ENCODE measurements around the gene SLC24A3. TPM values are rescaled to one million over a fixed set of nuclear protein-coding genes. Genes with fewer than 3 reads are reported as not detected.

The SLC24A3 gene
- total and polyA plus RNA-seq, 2 experiments from 2014 or later, result 0.81 to 2.5 TPM

DNA sequence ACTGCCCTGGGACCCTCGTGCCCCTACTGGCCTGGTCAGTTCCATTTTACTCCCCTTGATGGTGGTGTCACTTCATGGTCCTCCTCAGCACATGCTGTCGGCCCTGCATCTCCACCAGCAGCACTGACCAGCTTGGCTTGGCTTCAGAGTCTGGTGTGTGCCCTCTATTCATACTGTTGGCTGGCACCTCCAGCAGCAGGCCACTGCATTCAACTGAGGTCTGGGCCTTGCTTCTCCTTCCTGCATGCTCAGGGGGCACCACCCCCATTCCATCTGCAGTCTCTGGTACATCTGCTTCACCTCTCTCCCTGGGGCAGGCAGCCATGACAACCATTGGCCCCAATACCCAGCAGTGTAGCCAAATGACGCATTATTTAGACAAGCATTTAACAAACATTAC is 155.9 kb downstream of the SLC24A3 start:
- no peak overlapping the region for H3K27ac ChIP-seq (ENCODE audit: low read depth)
- H3K4me2 ChIP-seq, result no peak overlapping the region
- H2AFZ ChIP-seq, result no peak overlapping the region
- H3K27me3 Mint-ChIP-seq (ENCODE audit: insufficient read depth, low read depth, poor library complexity), result peaks cover 1% of the 10 kb centered on the region
- H3K4me1 ChIP-seq (ENCODE audit: insufficient read depth), result no peaks in the 10 kb centered on the region
- H3K79me2 ChIP-seq (replicated peaks; ENCODE audit: insufficient read depth), result no peaks in the 10 kb centered on the region
- H3K36me3 ChIP-seq (ENCODE audit: insufficient read depth), result no peaks in the 10 kb centered on the region
- H3K4me3 ChIP-seq, result no peak overlapping the region
- H3K27me3 ChIP-seq (ENCODE audit: insufficient read depth), result no peaks in the 10 kb centered on the region
- no peak overlapping the region for H3K27ac Mint-ChIP-seq
- H3K9me2 ChIP-seq (ENCODE audit: insufficient read depth), result 0 out of 2 replicates have a peak, but pooled peaks cover 3% of the 10 kb centered on the region
- TF ChIP-seq JUNB (IDR thresholded peaks at IDR 0.05; ENCODE audit: unreplicated experiment) (no peak), NANOG (IDR thresholded peaks at IDR 0.05; ENCODE audit: borderline replicate concordance) (no peak), EZH2phosphoT487 (IDR thresholded peaks at IDR 0.05; ENCODE audit: unreplicated experiment) (no peak), CREB1 (CRISPR knock-in tag; IDR thresholded peaks at IDR 0.05; ENCODE audit: low read depth) (no peak), EZH2 (IDR thresholded peaks at IDR 0.05; ENCODE audit: low read depth, unreplicated experiment) (no peak), POLR2AphosphoS5 (IDR thresholded peaks at IDR 0.05; ENCODE audit: low read depth) (no peak), ZNF331 (CRISPR knock-in tag; IDR thresholded peaks at IDR 0.05; ENCODE audit: low read depth) (no peak)
- TF ChIP-seq, protein P1, sequence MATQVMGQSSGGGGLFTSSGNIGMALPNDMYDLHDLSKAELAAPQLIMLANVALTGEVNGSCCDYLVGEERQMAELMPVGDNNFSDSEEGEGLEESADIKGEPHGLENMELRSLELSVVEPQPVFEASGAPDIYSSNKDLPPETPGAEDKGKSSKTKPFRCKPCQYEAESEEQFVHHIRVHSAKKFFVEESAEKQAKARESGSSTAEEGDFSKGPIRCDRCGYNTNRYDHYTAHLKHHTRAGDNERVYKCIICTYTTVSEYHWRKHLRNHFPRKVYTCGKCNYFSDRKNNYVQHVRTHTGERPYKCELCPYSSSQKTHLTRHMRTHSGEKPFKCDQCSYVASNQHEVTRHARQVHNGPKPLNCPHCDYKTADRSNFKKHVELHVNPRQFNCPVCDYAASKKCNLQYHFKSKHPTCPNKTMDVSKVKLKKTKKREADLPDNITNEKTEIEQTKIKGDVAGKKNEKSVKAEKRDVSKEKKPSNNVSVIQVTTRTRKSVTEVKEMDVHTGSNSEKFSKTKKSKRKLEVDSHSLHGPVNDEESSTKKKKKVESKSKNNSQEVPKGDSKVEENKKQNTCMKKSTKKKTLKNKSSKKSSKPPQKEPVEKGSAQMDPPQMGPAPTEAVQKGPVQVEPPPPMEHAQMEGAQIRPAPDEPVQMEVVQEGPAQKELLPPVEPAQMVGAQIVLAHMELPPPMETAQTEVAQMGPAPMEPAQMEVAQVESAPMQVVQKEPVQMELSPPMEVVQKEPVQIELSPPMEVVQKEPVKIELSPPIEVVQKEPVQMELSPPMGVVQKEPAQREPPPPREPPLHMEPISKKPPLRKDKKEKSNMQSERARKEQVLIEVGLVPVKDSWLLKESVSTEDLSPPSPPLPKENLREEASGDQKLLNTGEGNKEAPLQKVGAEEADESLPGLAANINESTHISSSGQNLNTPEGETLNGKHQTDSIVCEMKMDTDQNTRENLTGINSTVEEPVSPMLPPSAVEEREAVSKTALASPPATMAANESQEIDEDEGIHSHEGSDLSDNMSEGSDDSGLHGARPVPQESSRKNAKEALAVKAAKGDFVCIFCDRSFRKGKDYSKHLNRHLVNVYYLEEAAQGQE (IDR thresholded peaks at IDR 0.05; ENCODE audit: unreplicated experiment), result no peak
- TF ChIP-seq, protein P2, sequence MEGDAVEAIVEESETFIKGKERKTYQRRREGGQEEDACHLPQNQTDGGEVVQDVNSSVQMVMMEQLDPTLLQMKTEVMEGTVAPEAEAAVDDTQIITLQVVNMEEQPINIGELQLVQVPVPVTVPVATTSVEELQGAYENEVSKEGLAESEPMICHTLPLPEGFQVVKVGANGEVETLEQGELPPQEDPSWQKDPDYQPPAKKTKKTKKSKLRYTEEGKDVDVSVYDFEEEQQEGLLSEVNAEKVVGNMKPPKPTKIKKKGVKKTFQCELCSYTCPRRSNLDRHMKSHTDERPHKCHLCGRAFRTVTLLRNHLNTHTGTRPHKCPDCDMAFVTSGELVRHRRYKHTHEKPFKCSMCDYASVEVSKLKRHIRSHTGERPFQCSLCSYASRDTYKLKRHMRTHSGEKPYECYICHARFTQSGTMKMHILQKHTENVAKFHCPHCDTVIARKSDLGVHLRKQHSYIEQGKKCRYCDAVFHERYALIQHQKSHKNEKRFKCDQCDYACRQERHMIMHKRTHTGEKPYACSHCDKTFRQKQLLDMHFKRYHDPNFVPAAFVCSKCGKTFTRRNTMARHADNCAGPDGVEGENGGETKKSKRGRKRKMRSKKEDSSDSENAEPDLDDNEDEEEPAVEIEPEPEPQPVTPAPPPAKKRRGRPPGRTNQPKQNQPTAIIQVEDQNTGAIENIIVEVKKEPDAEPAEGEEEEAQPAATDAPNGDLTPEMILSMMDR (conservative IDR thresholded peaks at IDR 0.05; ENCODE audit: low read depth in 2 of 2), result no peak
- TF ChIP-seq, protein P3, sequence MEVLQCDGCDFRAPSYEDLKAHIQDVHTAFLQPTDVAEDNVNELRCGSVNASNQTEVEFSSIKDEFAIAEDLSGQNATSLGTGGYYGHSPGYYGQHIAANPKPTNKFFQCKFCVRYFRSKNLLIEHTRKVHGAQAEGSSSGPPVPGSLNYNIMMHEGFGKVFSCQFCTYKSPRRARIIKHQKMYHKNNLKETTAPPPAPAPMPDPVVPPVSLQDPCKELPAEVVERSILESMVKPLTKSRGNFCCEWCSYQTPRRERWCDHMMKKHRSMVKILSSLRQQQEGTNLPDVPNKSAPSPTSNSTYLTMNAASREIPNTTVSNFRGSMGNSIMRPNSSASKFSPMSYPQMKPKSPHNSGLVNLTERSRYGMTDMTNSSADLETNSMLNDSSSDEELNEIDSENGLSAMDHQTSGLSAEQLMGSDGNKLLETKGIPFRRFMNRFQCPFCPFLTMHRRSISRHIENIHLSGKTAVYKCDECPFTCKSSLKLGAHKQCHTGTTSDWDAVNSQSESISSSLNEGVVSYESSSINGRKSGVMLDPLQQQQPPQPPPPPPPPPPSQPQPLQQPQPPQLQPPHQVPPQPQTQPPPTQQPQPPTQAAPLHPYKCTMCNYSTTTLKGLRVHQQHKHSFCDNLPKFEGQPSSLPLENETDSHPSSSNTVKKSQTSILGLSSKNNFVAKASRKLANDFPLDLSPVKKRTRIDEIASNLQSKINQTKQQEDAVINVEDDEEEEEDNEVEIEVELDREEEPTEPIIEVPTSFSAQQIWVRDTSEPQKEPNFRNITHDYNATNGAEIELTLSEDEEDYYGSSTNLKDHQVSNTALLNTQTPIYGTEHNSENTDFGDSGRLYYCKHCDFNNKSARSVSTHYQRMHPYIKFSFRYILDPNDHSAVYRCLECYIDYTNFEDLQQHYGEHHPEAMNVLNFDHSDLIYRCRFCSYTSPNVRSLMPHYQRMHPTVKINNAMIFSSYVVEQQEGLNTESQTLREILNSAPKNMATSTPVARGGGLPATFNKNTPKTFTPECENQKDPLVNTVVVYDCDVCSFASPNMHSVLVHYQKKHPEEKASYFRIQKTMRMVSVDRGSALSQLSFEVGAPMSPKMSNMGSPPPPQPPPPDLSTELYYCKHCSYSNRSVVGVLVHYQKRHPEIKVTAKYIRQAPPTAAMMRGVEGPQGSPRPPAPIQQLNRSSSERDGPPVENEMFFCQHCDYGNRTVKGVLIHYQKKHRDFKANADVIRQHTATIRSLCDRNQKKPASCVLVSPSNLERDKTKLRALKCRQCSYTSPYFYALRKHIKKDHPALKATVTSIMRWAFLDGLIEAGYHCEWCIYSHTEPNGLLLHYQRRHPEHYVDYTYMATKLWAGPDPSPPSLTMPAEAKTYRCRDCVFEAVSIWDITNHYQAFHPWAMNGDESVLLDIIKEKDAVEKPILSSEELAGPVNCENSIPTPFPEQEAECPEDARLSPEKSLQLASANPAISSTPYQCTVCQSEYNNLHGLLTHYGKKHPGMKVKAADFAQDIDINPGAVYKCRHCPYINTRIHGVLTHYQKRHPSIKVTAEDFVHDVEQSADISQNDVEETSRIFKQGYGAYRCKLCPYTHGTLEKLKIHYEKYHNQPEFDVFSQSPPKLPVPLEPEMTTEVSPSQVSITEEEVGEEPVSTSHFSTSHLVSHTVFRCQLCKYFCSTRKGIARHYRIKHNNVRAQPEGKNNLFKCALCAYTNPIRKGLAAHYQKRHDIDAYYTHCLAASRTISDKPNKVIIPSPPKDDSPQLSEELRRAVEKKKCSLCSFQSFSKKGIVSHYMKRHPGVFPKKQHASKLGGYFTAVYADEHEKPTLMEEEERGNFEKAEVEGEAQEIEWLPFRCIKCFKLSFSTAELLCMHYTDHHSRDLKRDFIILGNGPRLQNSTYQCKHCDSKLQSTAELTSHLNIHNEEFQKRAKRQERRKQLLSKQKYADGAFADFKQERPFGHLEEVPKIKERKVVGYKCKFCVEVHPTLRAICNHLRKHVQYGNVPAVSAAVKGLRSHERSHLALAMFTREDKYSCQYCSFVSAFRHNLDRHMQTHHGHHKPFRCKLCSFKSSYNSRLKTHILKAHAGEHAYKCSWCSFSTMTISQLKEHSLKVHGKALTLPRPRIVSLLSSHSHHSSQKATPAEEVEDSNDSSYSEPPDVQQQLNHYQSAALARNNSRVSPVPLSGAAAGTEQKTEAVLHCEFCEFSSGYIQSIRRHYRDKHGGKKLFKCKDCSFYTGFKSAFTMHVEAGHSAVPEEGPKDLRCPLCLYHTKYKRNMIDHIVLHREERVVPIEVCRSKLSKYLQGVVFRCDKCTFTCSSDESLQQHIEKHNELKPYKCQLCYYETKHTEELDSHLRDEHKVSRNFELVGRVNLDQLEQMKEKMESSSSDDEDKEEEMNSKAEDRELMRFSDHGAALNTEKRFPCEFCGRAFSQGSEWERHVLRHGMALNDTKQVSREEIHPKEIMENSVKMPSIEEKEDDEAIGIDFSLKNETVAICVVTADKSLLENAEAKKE (CRISPR knock-in tag; IDR thresholded peaks at IDR 0.05), result no peak
- DNase-seq (ENCODE audit: low spot score), result no peak
- H3K4me3 Mint-ChIP-seq, result no peak overlapping the region
- no peak for ATAC-seq
- H3K4me1 Mint-ChIP-seq, result peaks cover 12% of the 10 kb centered on the region
- no peaks in the 10 kb centered on the region for H3K36me3 Mint-ChIP-seq (ENCODE audit: low read depth)
- no peaks in the 10 kb centered on the region for H3F3A ChIP-seq (replicated peaks; ENCODE audit: low read depth)
- no peaks in the 10 kb centered on the region for H3K9me3 Mint-ChIP-seq
- H4K20me1 ChIP-seq (replicated peaks; ENCODE audit: insufficient read depth), result no peaks in the 10 kb centered on the region; the same call in 1 of the 2 replicates
